CD4-positive, CD25-positive, alpha-beta regulatory T cell (primary cell): ENCODE data around the gene RRAS. TPM values are rescaled to one million over a fixed set of nuclear protein-coding genes. Genes with fewer than 3 reads are reported as not detected.

Experiments used
- ATAC-seq, 2 donors: fragments of 150-1000 bp; cut with Tn5 transposase; one replicate each; pipeline ENCODE4 v1.10.0; 2021; ENCODE audit warnings: low read depth in 2 of 2, moderate number of reproducible peaks in 2 of 2, moderate library complexity in 1 of 2
- DNase-seq, 3 donors: peaks; one replicate each; pipeline versions ENCODE4 v3.0.0 to v3.0.0-alpha.2; 2012 to 2022; ENCODE audit warnings: mixed read lengths in 1 of 3
- H3K27ac ChIP-seq: one replicate; pipeline ENCODE4 v1.7.0; 2013; ENCODE audit warnings: mild to moderate bottlenecking, low read length; ENCODE audit not compliant: insufficient read depth, poor library complexity, severe bottlenecking
- H3K27me3 ChIP-seq: one replicate; pipeline ENCODE4 v1.7.0; 2013; ENCODE audit warnings: low read length; ENCODE audit not compliant: control insufficient read depth, insufficient read depth
- H3K36me3 ChIP-seq: one replicate; pipeline ENCODE4 v1.7.0; 2013; ENCODE audit warnings: mild to moderate bottlenecking, low read length, moderate library complexity; ENCODE audit not compliant: control insufficient read depth, insufficient read depth
- H3K4me1 ChIP-seq: 2 replicates; pipeline ENCODE4 v1.7.0; 2013; ENCODE audit warnings: mild to moderate bottlenecking, low read length; ENCODE audit not compliant: insufficient read depth, control insufficient read depth, poor library complexity, severe bottlenecking
- H3K4me3 ChIP-seq: one replicate; pipeline ENCODE4 v1.7.0; 2013; ENCODE audit warnings: low read depth, mild to moderate bottlenecking, low read length, moderate library complexity
- H3K9me3 ChIP-seq, 2 experiments: 1 replicate in 1 of 2; 2 replicates in 1 of 2; pipeline ENCODE4 v1.7.0; 2013; ENCODE audit warnings: low read length in 2 of 2, mild to moderate bottlenecking in 1 of 2, moderate library complexity in 1 of 2; ENCODE audit not compliant: control insufficient read depth in 2 of 2
- H3K27ac Mint-ChIP-seq, 3 donors: one replicate each; pipeline ENCODE4 v1.8.0; 2020 to 2022; ENCODE audit warnings: mild to moderate bottlenecking in 3 of 3, mixed read lengths in 3 of 3, moderate library complexity in 2 of 3
- H3K27me3 Mint-ChIP-seq: one replicate; pipeline ENCODE4 v1.8.0; 2022; ENCODE audit warnings: mild to moderate bottlenecking, mixed read lengths
- H3K36me3 Mint-ChIP-seq: one replicate; pipeline ENCODE4 v1.8.0; 2020; ENCODE audit warnings: mixed read lengths
- H3K4me1 Mint-ChIP-seq, 4 donors: one replicate each; pipeline ENCODE4 v1.8.0; 2020 to 2022; ENCODE audit warnings: mixed read lengths in 4 of 4, mild to moderate bottlenecking in 1 of 4
- H3K4me3 Mint-ChIP-seq, 4 donors: one replicate each; pipeline ENCODE4 v1.8.0; 2020 to 2022; ENCODE audit warnings: mild to moderate bottlenecking in 4 of 4, mixed read lengths in 4 of 4, moderate library complexity in 3 of 4
- H3K9me3 Mint-ChIP-seq, 7 donors: one replicate each; pipeline ENCODE4 v1.8.0; 2020 to 2022; ENCODE audit warnings: mixed read lengths in 7 of 7, mild to moderate bottlenecking in 3 of 7, moderate library complexity in 2 of 7
- polyA plus RNA-seq, 4 donors: library from polyadenylated mRNA; unstranded; fragments of 300-500 nt; fragmentation: Illumina TruSeq; gene quantifications; one replicate each; pipeline ENCODE4 v1.2.3, GENCODE V29; 2021
- total RNA-seq: library from RNA; stranded (reverse); gene quantifications from one replicate; pipeline ENCODE4 v1.2.3, GENCODE V29; 2022

Gene RRAS
- total and polyA plus RNA-seq, 5 donors from 2014 or later, result 4.6 to 22.1 (median 19.1) TPM

DNA sequence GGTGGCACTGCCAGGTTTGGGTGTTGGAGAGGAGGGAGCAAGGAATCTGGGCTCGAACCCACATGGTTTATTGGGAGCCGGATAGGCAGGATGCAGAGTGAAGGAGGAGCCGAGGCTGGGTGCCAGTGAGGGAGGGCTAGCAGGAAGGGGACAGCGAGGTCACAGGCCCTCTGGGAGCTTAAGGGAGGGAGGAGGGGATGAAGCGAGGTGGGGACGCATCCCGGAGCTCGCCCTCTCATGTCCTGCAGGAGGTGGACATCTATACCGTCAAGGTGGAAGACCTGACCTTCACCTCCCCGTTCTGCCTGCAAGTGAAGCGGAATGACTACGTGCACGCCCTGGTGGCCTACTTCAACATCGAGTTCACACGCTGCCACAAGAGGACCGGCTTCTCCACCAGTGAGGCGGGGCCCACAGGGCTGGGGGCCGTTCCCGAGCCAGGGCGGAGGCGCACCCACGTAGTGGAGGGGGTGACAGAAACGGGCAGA, 45.9 kb upstream of the RRAS start:
- H3K36me3 Mint-ChIP-seq, result peaks cover 9% of the 10 kb centered on the region
- no peak overlapping the region for H3K4me3 ChIP-seq
- ATAC-seq, result no peak
- DNase-seq, result no peak
- peaks cover 8% of the 10 kb centered on the region for H3K27me3 Mint-ChIP-seq
- H3K27ac Mint-ChIP-seq, result no peak overlapping the region
- no peaks in the 10 kb centered on the region for H3K9me3 ChIP-seq
- H3K9me3 Mint-ChIP-seq, result no peaks in the 10 kb centered on the region
- H3K4me3 Mint-ChIP-seq, result no peak overlapping the region
- peaks cover 35% of the 10 kb centered on the region for H3K36me3 ChIP-seq
- peaks cover 5 to 20% (median 8%) of the 10 kb centered on the region in 4 donors for H3K4me1 Mint-ChIP-seq
- no peak overlapping the region for H3K27ac ChIP-seq
- H3K4me1 ChIP-seq, result peaks cover 14% of the 10 kb centered on the region
- no peaks in the 10 kb centered on the region for H3K27me3 ChIP-seq

DNA sequence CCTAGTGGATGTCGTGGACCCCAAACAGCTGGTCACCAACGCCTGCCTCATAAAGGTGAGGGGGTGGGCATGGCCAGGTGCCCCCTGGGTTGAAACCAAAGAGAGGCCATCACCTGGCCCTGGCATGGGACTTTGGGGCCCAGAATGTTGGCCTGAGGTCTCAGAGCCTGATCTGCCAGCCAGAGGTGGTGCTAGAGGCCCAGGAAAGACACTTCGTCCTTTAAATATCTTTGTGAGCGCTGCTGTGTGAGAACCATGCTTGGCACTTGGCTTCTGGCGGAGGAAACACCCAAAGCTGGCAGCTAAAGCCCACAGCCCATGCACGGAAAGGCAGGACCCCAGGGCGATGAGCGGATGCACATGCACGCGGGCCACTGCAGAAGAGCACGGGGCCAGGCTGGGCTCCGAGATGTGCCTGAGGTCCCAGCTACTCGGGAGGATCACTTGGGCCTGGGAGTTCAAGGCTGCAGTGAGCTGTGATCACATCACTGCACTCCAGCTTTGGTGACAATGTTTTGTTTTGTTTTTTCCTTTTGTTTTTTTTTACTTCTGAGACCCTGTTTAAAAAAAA, 45.1 kb upstream of the RRAS start:
- Histone ChIP-seq H3K27me3 (no peaks in the 10 kb centered on the region), H3K4me3 (no peak overlapping the region), H3K4me1 (peaks cover 15% of the 10 kb centered on the region), H3K36me3 (peaks cover 35% of the 10 kb centered on the region), H3K27ac (no peak overlapping the region), H3K9me3 (no peaks in the 10 kb centered on the region)
- ATAC-seq (no peak), DNase-seq (no peak)
- peaks cover 0 to 19% (median 4%) of the 10 kb centered on the region in 4 donors for H3K4me1 Mint-ChIP-seq
- no peak overlapping the region for H3K4me3 Mint-ChIP-seq
- H3K27ac Mint-ChIP-seq, result no peak overlapping the region
- H3K27me3 Mint-ChIP-seq, result no peaks in the 10 kb centered on the region
- no peaks in the 10 kb centered on the region for H3K9me3 Mint-ChIP-seq
- H3K36me3 Mint-ChIP-seq, result peaks cover 9% of the 10 kb centered on the region

DNA sequence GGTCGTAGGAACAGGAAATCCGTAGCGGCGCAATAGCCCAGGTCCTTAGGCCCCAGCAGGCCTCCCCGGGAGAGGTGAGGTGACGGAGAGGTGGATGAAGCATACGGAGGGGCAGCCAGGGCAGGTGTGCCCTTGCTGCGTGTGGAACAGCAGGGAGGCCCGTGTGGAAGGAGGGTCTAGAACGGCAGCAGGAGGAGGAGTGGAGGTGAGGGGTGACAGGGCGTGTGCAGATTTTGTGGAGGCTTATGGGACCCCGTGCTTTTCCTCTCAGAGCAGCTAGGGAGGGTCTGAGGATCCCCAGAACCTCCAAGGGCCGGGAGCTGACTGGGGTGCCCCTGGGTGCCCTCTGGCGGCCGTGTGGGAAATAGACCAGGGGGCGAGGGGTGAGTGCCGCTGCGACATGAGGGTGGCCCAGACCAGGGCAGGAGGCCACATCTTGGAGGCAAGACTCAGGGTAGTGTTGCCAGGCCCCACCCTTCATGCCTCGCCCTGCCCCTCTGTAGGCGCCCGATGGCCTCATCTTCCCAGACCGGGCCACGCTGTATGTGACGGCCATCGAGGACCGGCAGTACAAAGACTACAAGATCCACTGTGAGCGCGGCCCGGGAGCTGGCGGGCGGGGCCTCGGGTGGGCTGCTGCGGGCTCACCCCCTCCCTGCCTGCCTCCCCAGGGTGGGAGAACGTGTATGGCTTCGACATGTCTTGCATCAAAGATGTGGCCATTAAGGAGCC, 44.5 kb upstream of the RRAS start:
- DNase-seq, result no peak
- no peak overlapping the region for H3K27ac Mint-ChIP-seq

DNA sequence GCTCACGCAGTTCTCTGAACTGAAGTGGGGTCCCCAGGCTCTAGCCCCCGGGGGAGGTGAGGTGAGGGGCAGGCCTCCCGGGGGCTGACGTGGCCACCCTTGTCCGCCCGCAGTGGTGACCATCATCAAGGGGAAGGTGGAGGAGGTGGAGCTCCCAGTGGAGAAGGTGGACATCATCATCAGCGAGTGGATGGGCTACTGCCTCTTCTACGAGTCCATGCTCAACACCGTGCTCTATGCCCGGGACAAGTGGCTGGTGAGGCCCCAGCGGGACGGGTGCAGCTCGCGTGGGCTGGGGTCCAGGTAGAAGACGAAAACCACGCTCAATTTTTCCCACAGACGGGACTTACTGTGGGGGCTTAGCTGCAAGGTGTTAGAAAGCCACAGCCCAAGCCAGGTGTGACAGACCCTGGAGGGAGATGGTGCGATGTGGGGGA, 43.9 kb upstream of the RRAS start:
- Histone ChIP-seq H3K9me3 (no peaks in the 10 kb centered on the region), H3K4me3 (no peak overlapping the region), H3K36me3 (peaks cover 35% of the 10 kb centered on the region), H3K4me1 (peaks cover 20% of the 10 kb centered on the region), H3K27me3 (no peaks in the 10 kb centered on the region), H3K27ac (no peak overlapping the region)
- peak overlapping the region in 1 of 4 donors; percentile 23 for H3K4me3 Mint-ChIP-seq
- DNase-seq (no peak), ATAC-seq (no peak)
- H3K9me3 Mint-ChIP-seq, result no peaks in the 10 kb centered on the region
- H3K36me3 Mint-ChIP-seq, result peaks cover 9% of the 10 kb centered on the region
- peaks cover 0 to 27% (median 8%) of the 10 kb centered on the region in 4 donors for H3K4me1 Mint-ChIP-seq
- H3K27ac Mint-ChIP-seq, result no peak overlapping the region
- H3K27me3 Mint-ChIP-seq, result no peaks in the 10 kb centered on the region

More for the DNA sequence above, 44.5 kb upstream of the RRAS start:
- no peaks in the 10 kb centered on the region for H3K27me3 ChIP-seq
- H3K27ac ChIP-seq, result no peak overlapping the region
- H3K4me1 ChIP-seq, result peaks cover 17% of the 10 kb centered on the region
- no peaks in the 10 kb centered on the region for H3K9me3 Mint-ChIP-seq
- no peaks in the 10 kb centered on the region for H3K27me3 Mint-ChIP-seq
- peak overlapping the region in 1 of 4 donors; percentile 23 for H3K4me3 Mint-ChIP-seq
- no peak overlapping the region for H3K4me3 ChIP-seq
- ATAC-seq, result no peak
- H3K9me3 ChIP-seq, result no peaks in the 10 kb centered on the region
- peaks cover 35% of the 10 kb centered on the region for H3K36me3 ChIP-seq
- H3K4me1 Mint-ChIP-seq, result peaks cover 0 to 21% (median 8%) of the 10 kb centered on the region in 4 donors
- H3K36me3 Mint-ChIP-seq, result peaks cover 9% of the 10 kb centered on the region

DNA sequence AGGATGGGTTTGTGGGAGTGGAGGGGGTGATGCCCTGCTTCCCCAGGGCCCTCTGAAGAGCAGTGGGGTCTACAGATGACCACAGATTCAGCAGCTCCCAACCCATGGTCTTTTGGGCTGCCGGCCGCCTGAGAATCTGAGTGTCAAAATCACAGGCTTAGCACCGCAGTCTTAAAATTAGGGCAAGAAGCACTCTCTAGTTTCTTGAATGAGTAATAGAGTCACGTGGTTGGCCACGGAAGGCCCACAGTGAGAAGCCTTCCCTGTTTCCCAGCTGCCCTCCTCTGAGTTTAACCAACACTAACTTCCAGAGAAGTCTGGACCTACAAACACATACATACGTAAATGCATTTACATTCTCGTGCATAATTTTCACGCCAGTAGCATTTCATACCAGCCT, 42.3 kb upstream of the RRAS start:
- Mint-ChIP-seq H3K36me3 (peaks cover 5% of the 10 kb centered on the region), H3K4me1 (peaks cover 0 to 34% (median 14%) of the 10 kb centered on the region in 4 donors), H3K4me3 (no peak overlapping the region), H3K27me3 (no peaks in the 10 kb centered on the region), H3K27ac (no peak overlapping the region), H3K9me3 (no peaks in the 10 kb centered on the region)
- Histone ChIP-seq H3K4me1 (peaks cover 34% of the 10 kb centered on the region), H3K27me3 (no peaks in the 10 kb centered on the region), H3K27ac (no peak overlapping the region), H3K36me3 (peaks cover 35% of the 10 kb centered on the region), H3K4me3 (no peak overlapping the region), H3K9me3 (no peaks in the 10 kb centered on the region)
- no peak for DNase-seq
- no peak for ATAC-seq

DNA sequence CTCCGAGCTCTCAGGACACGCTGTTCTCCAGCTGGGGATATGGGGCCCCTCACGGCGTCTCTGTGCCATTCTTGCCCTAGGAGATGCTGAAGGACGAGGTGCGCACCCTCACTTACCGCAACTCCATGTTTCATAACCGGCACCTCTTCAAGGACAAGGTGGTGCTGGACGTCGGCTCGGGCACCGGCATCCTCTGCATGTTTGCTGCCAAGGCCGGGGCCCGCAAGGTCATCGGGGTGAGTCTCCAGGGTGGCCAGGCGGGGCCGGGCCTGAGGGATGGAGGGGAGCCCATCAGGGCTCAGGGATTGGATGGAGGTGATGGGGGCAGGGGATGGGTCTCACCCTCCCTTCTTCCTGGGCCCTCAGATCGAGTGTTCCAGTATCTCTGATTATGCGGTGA, 41.9 kb upstream of the RRAS start:
- Mint-ChIP-seq H3K27ac (no peak overlapping the region), H3K27me3 (no peaks in the 10 kb centered on the region), H3K9me3 (no peaks in the 10 kb centered on the region), H3K4me1 (peaks cover 0 to 39% (median 14%) of the 10 kb centered on the region in 4 donors), H3K4me3 (no peak overlapping the region), H3K36me3 (peaks cover 5% of the 10 kb centered on the region)
- H3K36me3 ChIP-seq, result peaks cover 33% of the 10 kb centered on the region
- H3K27me3 ChIP-seq, result no peaks in the 10 kb centered on the region
- no peak overlapping the region for H3K27ac ChIP-seq
- H3K4me3 ChIP-seq, result no peak overlapping the region
- peaks cover 38% of the 10 kb centered on the region for H3K4me1 ChIP-seq
- no peak for DNase-seq
- no peak for ATAC-seq
- no peaks in the 10 kb centered on the region for H3K9me3 ChIP-seq

DNA sequence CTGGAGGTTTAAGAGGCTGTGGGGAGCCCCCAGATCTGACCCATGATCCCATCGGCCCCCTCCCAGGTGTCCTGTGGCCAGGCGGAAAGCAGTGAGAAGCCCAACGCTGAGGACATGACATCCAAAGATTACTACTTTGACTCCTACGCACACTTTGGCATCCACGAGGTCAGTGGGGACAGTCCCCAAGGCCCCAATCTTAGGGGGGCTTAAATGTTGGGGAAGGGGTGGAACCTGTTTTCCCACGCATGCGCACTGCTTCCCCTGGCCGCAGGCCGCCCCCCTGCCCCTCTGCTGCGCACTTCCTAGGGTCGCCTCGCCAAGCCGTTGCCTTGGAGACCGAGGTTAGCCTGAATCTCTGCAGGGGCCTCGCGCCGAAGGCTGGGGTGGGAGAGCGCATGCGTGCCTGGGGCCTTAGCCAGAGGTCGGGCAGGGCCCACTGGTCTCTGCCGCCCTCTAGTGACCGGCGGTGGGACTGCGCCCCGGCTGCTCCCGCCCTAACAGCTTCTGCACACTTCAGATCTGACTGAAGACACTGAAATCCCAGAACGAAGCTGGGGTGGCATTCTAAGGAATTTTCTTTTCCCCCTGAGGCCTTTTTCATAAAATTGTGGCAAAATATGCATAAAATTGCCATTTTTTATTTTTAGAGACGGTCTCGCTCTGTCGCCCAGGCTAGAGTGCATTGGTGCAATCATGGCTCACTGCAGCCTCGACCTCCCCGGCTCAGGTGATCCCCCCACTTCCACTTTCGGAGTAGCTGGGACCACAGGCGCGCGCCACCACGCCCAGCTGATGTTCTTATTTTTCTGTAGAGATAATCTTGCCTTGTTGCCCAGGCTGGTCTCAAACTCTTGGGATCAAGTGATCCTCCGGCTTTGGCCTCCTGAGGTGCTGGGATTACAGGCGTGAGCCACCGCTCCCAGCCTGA, 40.7 kb upstream of the RRAS start:
- peaks cover 0 to 48% (median 21%) of the 10 kb centered on the region in 4 donors for H3K4me1 Mint-ChIP-seq
- H3K27me3 Mint-ChIP-seq, result peaks cover 5% of the 10 kb centered on the region

More for the DNA sequence above, 40.7 kb upstream of the RRAS start:
- Mint-ChIP-seq H3K4me3 (peak overlapping the region in 3 of 4 donors; percentile 33 to 67 (median 38)), H3K36me3 (peaks cover 3% of the 10 kb centered on the region), H3K27ac (peak overlapping the region in 2 of 3 donors; percentile 69 to 80), H3K9me3 (no peaks in the 10 kb centered on the region)
- Histone ChIP-seq H3K9me3 (no peaks in the 10 kb centered on the region), H3K36me3 (peaks cover 27% of the 10 kb centered on the region), H3K4me3 (no peak overlapping the region), H3K27ac (peak overlapping the region; percentile 66), H3K4me1 (peaks cover 45% of the 10 kb centered on the region), H3K27me3 (no peaks in the 10 kb centered on the region)
- ATAC-seq (peak; percentile 19 to 21), DNase-seq (peak; percentile 88 to 91 (median 90))
